Endothelial cell of umbilical vein (primary cell): Measurements from ENCODE around the gene UROC1. TPM values are rescaled to one million over a fixed set of nuclear protein-coding genes. Genes with fewer than 3 reads are reported as not detected.

Experiments used
- BruUV-seq: library from RNA; stranded (reverse); fragments of 400-500 nt; replicated peaks from 2 replicates; lab custom pipeline; 2021; lab: Mats Ljungman, UMichigan
- CTCF ChIA-PET: fragments of 300-600, 350-600 bp; sonication (Branson Sonifier 250); formaldehyde crosslinking; loops from one replicate; lab custom pipeline; 2021; ENCODE audit warnings: antibody characterized with exemption, inconsistent platforms; lab: Charles Lee
- POLR2A ChIA-PET: fragments of 300-600, 350-600 bp; sonication (Branson Sonifier 250); formaldehyde crosslinking; loops from one replicate; lab custom pipeline; 2021; ENCODE audit warnings: antibody characterized with exemption, inconsistent platforms; lab: Charles Lee
- DNase-seq: peaks from one replicate; pipeline ENCODE4 v3.0.0-alpha.2; 2011; ENCODE audit warnings: low read depth, low spot score
- FAIRE-seq: peaks from 2 replicates; lab custom pipeline; 2011; peaks lifted over from hg19 to GRCh38; lab: Jason Lieb, UNC
- H2AFZ ChIP-seq: 2 replicates; pipeline ENCODE4 v1.6.0; 2012; ENCODE audit warnings: low read depth, low read length, control low read depth, inconsistent platforms
- H3K27ac ChIP-seq: 2 replicates; pipeline ENCODE4 v1.5.1; 2011; ENCODE audit warnings: low read depth, mild to moderate bottlenecking, control low read depth, low read length, moderate library complexity; ENCODE audit not compliant: insufficient read depth
- H3K27me3 ChIP-seq, 2 experiments: 2 replicates each; pipeline versions ENCODE4 v1.6.0 to v1.6.1; 2011; ENCODE audit warnings: low read length in 2 of 2, mixed read lengths in 1 of 2; ENCODE audit not compliant: control insufficient read depth in 2 of 2, insufficient read depth in 2 of 2
- H3K36me3 ChIP-seq, 2 experiments: 2 replicates in 1 of 2; 3 replicates in 1 of 2; pipeline ENCODE4 v1.5.1; 2011; ENCODE audit warnings: low read length in 2 of 2, mild to moderate bottlenecking in 1 of 2, moderate library complexity in 1 of 2; ENCODE audit not compliant: control insufficient read depth in 2 of 2, insufficient read depth in 2 of 2; ENCODE audit errors: extremely low read depth in 1 of 2
- H3K4me1 ChIP-seq: 3 replicates; pipeline ENCODE4 v1.5.1; 2011; ENCODE audit warnings: mild to moderate bottlenecking, low read length; ENCODE audit not compliant: control insufficient read depth, insufficient read depth; ENCODE audit errors: extremely low read depth
- H3K4me2 ChIP-seq: 2 replicates; pipeline ENCODE4 v1.6.1; 2011; ENCODE audit warnings: low read length, control low read depth, mixed read lengths; ENCODE audit not compliant: insufficient read depth
- H3K4me3 ChIP-seq, 3 experiments: fragments of 200-600 bp in 1 of 3; sonication (generic), shearing (Covaris generic) in 1 of 3; replicated peaks in 1 of 3; 2 replicates each; pipeline ENCODE4 v1.5.1; 2011 to 2016; ENCODE audit warnings: control low read depth in 3 of 3, low read length in 3 of 3, mild to moderate bottlenecking in 2 of 3, inconsistent platforms in 1 of 3, low read depth in 1 of 3, moderate library complexity in 1 of 3; ENCODE audit not compliant: insufficient read depth in 1 of 3
- H3K79me2 ChIP-seq: 2 replicates; pipeline ENCODE4 v1.6.0; 2012; ENCODE audit warnings: low read length, inconsistent platforms; ENCODE audit not compliant: control insufficient read depth, insufficient read depth
- H3K9ac ChIP-seq: replicated peaks from 2 replicates; pipeline ENCODE3; 2011; ENCODE audit warnings: low read length, control low read depth; ENCODE audit not compliant: insufficient read depth; ENCODE audit errors: extremely low read depth
- H3K9me1 ChIP-seq: replicated peaks from 3 replicates; pipeline ENCODE4 v1.6.0; 2011; ENCODE audit warnings: mild to moderate bottlenecking, low read length; ENCODE audit not compliant: control insufficient read depth, insufficient read depth; ENCODE audit errors: extremely low read depth
- H3K9me3 ChIP-seq: replicated peaks from 2 replicates; pipeline ENCODE4 v1.5.1; 2012; ENCODE audit warnings: low read length, inconsistent platforms; ENCODE audit not compliant: control insufficient read depth, insufficient read depth
- H4K20me1 ChIP-seq: replicated peaks from 2 replicates; pipeline ENCODE3; 2011; ENCODE audit warnings: mild to moderate bottlenecking, low read length; ENCODE audit not compliant: control insufficient read depth, insufficient read depth; ENCODE audit errors: extremely low read depth
- EZH2 ChIP-seq: IDR thresholded peaks from 2 replicates; pipeline ENCODE4 v1.6.1; 2012; ENCODE audit warnings: borderline replicate concordance, low read depth, mild to moderate bottlenecking, moderate library complexity, low read length, inconsistent platforms; ENCODE audit not compliant: severe bottlenecking
- FOS ChIP-seq: IDR thresholded peaks from 2 replicates; pipeline ENCODE4 v1.6.1; 2011; ENCODE audit warnings: mild to moderate bottlenecking, low read length, moderate library complexity, borderline replicate concordance; ENCODE audit not compliant: insufficient read depth
- GATA2 ChIP-seq: IDR thresholded peaks from 2 replicates; pipeline ENCODE4 v1.7.0; 2011; ENCODE audit warnings: low read depth, mild to moderate bottlenecking, moderate library complexity, mixed read lengths, low read length; ENCODE audit not compliant: insufficient read length, insufficient read depth
- JUN ChIP-seq: IDR thresholded peaks from 2 replicates; pipeline ENCODE4 v1.6.1; 2011; ENCODE audit warnings: borderline replicate concordance, low read depth; ENCODE audit not compliant: insufficient read length, insufficient read depth
- MYC ChIP-seq: IDR thresholded peaks from one replicate; pipeline ENCODE4 v1.6.1; 2011; ENCODE audit warnings: mild to moderate bottlenecking, low read depth, low read length
- POLR2A ChIP-seq: IDR thresholded peaks from 2 replicates; pipeline ENCODE4 v1.6.1; 2012; ENCODE audit warnings: low read depth, mild to moderate bottlenecking, control low read depth, low read length
- POLR2AphosphoS5 ChIP-seq: IDR thresholded peaks from 2 replicates; pipeline ENCODE4 v1.6.1; 2012; ENCODE audit warnings: low read depth, mild to moderate bottlenecking, control low read depth, low read length, moderate library complexity; ENCODE audit not compliant: insufficient read depth
- dilution Hi-C: fragments of 300-500 bp; cut with MboI; formaldehyde crosslinking; loops from one replicate; pipeline ENCODE4 v1.15.0; 2019; ENCODE audit warnings: low sequenced_read_pairs; ENCODE audit not compliant: extremely low pct_ligation_motif_present
- intact Hi-C: fragments of 100-400 bp; cut with micrococcal nuclease; formaldehyde crosslinking; loops from one replicate; pipeline ENCODE4 v1.10.0; 2022
- polyA plus RNA-seq, 4 experiments: library from polyadenylated mRNA; depleted of rRNA in 3 of 4; stranded (reverse) in 3 of 4; unstranded in 1 of 4; fragments of >200 nt; gene quantifications; 2 replicates each; pipeline versions ENCODE4 v1.2.1 to v1.2.3, GENCODE V29; 2011 to 2012; ENCODE audit warnings: missing spikeins in 1 of 4
- total RNA-seq: library from RNA; stranded (reverse); gene quantifications from 2 replicates; pipeline ENCODE4 v1.2.3, GENCODE V29; 2021
- TF ChIP-seq, protein P1 (sequence below): IDR thresholded peaks from 2 replicates; pipeline ENCODE4 v1.6.1; 2011; ENCODE audit not compliant: insufficient read depth, insufficient read length
- TF ChIP-seq, protein P2 (sequence below), 2 donors: IDR thresholded peaks; 1 replicate in 1 of 2; 2 replicates in 1 of 2; pipeline ENCODE4 v1.5.1; 2011; ENCODE audit warnings: low read length in 2 of 2, mild to moderate bottlenecking in 2 of 2, moderate library complexity in 2 of 2, control low read depth in 1 of 2, inconsistent platforms in 1 of 2, low read depth in 1 of 2; ENCODE audit not compliant: insufficient read depth in 1 of 2; ENCODE audit errors: extremely low read depth in 1 of 2

The UROC1 gene
- total and polyA plus RNA-seq, 2 donors (not counting 3 experiments of a cell fraction or from before 2014, with no cell fraction given): not detected

DNA sequence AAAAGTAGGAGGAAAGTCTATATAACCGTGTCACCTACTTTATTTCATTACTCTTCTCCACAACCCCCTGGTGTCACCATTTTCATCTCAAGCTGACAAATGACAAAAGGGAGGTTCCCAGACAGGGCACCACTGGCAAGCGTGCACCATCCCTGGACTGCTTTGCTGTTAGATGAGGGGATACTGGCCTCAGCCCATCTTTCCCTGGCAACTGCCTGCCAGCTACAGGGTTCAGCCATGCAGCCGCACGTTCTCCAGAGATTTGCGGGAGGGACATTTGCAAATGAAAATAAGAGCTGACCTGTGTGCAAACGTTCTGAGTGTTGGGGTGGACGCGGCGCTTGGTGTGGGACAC lies 660 bp downstream of the UROC1 start:
- Histone ChIP-seq H3K9me3 (no peaks in the 10 kb centered on the region), H3K9me1 (no peaks in the 10 kb centered on the region), H3K27ac (no peak overlapping the region), H3K4me1 (no peaks in the 10 kb centered on the region), H2AFZ (no peak overlapping the region), H3K9ac (no peak overlapping the region), H3K36me3 (no peaks in the 10 kb centered on the region), H3K27me3 (no peaks in the 10 kb centered on the region), H3K4me3 (no peak overlapping the region), H4K20me1 (no peaks in the 10 kb centered on the region), H3K79me2 (no peaks in the 10 kb centered on the region), H3K4me2 (no peak overlapping the region)
- DNase-seq (no peak), FAIRE-seq (no peak)
- dilution Hi-C loops: no loop called here
- ChIA-PET POLR2A (no interaction called here), CTCF (no interaction called here)
- TF ChIP-seq EZH2: no peak
- TF ChIP-seq, protein P1, sequence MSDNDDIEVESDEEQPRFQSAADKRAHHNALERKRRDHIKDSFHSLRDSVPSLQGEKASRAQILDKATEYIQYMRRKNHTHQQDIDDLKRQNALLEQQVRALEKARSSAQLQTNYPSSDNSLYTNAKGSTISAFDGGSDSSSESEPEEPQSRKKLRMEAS: no peak
- TF ChIP-seq, protein P2, sequence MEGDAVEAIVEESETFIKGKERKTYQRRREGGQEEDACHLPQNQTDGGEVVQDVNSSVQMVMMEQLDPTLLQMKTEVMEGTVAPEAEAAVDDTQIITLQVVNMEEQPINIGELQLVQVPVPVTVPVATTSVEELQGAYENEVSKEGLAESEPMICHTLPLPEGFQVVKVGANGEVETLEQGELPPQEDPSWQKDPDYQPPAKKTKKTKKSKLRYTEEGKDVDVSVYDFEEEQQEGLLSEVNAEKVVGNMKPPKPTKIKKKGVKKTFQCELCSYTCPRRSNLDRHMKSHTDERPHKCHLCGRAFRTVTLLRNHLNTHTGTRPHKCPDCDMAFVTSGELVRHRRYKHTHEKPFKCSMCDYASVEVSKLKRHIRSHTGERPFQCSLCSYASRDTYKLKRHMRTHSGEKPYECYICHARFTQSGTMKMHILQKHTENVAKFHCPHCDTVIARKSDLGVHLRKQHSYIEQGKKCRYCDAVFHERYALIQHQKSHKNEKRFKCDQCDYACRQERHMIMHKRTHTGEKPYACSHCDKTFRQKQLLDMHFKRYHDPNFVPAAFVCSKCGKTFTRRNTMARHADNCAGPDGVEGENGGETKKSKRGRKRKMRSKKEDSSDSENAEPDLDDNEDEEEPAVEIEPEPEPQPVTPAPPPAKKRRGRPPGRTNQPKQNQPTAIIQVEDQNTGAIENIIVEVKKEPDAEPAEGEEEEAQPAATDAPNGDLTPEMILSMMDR (IDR thresholded peaks at IDR 0.05; ENCODE audit: extremely low read depth in 1 of 2, insufficient read depth in 1 of 2, low read depth in 1 of 2, low read length in 2 of 2): no peak
- no peak for TF ChIP-seq POLR2A
- no peak for TF ChIP-seq JUN
- TF ChIP-seq GATA2: no peak
- TF ChIP-seq MYC: no peak
- TF ChIP-seq FOS: no peak
- TF ChIP-seq POLR2AphosphoS5: no peak
- BruUV-seq: no TSS peak
- intact Hi-C loops: no loop called here
